HG03045 (cell line): ENCODE measurements around the gene SREBF1.

ENCODE experiments used
- ATAC-seq: cut with Tn5 transposase; IDR thresholded peaks from one replicate; pipeline ENCODE4 v1.9.1; 2021; ENCODE audit warnings: mild to moderate bottlenecking, moderate library complexity; ENCODE audit not compliant: unreplicated experiment

SREBF1 gene

DNA sequence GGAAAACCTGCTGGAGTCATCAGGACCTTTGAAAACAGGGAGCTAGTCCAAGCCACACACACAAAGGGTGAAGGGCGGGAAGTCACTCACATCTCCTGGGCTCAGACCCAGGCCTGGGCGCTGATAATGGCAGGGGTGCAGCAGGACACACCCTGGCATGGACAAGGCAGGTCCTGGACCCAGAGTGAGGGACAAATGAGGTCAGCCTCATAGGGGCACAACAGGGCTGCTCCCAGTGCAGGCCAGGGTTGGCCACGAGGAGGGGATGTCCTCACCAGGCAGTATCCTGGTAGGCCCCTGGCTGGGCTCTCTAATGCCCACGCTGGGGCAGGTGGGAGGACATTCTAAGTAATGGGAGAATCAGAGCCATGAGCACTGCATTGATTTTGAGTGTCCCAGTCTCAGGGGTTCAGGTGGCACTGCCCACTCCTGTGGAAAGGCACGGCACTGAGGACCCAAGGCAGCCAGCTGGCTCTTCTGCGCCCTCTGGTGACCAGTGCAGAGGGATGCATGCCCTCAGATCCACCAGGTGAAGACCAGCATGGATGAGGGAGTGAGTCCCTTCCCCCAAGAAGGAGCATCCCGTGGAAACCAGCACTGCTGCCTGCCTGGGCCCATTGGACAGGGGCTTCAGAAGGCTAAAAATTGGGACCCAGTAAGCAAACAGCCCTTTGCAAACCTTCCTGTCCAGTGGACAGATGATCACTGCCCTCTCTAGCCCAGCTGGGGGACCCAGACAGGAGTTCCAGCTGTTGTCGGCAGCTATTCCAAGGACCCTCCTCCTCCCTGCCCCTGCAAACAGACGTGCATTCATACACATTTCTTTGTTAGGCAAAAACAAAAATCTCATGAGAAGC is 23.4 kb upstream of the SREBF1 start:
- ATAC-seq: no peak

DNA sequence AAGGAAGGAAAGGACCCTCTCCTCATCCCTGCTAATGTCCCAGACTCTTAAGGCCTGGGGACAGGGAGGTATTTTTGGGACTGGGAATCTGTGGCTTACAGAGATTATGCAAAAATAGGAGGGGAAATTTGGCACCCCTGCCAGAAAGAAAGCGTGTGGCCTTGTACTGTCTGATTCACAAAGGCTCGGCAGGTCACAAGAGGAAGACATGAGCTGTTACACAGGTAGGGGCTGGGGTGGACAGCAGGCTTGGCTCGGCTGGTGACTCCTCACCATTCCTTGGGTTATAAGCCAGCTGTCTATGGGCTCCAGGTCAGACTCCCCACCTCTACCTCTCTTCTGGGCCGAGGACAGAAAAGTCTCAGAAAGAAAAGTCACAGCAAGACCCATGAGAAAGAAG is 20.7 kb upstream of the SREBF1 start:
- ATAC-seq: no peak

DNA sequence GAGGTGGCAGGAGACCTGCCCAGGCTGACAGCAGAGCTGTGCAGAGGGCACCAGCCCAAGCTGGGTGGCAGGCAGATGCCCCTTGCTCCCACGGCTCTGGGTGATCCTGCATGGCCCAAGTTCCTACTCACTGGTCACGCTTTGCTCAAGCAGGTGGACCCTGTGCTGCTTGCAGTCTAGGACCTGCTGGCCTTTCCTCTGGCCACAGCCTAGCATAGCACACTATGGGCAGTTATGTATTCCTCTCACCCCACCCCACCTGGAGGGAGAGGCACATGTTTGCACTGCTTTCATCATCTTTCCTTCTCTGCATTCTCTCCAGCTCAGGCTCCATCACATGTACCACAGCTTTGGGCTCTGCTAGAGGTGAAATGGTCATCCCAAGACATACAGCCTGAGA is 19.6 kb upstream of the SREBF1 start:
- no peak for ATAC-seq

DNA sequence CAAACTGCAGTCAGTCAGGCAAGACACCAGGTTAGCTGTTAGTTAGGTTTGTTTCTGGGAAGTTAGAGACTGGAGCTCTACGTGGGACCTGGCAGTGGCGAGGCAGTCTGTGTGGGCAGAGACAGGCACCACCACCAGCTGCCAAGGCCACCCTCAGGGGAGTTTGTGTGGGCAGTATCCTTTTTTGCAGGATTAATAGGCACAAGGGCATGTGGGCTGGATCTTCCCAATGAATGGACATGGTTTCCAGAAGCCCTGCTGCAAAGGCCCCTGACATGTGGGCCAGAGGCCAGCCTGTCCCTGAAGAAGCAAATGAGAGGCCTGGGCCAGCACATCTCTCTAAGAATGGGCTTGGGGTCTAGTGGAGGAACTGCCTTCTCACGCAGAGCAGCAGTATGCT is 19.2 kb upstream of the SREBF1 start:
- no peak for ATAC-seq

DNA sequence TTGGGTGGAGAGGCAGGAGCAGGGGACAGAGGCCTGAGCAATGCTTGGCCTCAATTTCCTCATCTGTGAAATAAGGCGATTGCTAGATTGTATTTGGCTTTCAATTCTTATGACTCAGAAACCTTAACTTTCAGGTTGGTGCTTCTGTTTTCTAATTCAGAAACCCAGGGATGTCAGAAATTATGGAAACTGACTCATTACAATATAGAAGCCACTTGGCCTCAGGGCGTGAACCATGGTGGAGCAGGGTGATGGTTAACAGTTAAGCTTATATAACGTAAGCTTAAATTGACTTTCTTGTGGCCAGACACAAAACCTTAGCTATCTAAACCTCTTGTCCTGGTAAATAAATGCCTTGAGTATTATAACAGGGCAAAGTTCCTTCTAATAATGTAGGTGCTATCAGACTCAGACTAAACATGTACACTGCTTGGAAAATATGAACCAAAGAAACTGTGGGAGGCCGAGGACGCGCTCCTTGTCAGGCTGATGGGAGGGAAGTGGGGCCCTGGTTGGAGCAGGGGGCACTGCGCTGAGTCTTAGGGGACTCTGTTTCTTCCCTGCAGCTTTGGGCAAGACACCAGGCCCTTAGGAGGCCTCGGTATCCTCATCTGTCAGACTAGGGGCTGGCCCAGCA is 17.1 kb upstream of the SREBF1 start:
- ATAC-seq: no peak

DNA sequence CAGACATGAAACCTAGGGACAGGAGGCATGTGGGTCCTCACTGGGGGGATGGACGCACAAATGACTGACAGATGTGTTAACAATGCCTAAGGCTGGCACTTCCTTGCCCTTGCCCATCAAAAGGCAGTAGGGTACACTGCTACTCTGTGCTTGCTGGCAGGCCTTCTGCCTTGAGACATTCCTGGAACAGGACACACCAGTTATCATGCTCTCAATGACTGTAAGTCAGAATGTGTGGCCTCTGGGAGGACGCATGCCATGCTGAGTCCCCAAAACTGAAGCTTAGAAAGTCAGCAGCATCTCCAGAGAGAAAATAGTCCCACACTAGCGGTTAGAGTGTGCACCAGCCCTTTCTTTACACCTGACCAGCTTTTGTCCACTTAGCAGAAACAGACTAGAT is 16.1 kb upstream of the SREBF1 start:
- no peak for ATAC-seq

DNA sequence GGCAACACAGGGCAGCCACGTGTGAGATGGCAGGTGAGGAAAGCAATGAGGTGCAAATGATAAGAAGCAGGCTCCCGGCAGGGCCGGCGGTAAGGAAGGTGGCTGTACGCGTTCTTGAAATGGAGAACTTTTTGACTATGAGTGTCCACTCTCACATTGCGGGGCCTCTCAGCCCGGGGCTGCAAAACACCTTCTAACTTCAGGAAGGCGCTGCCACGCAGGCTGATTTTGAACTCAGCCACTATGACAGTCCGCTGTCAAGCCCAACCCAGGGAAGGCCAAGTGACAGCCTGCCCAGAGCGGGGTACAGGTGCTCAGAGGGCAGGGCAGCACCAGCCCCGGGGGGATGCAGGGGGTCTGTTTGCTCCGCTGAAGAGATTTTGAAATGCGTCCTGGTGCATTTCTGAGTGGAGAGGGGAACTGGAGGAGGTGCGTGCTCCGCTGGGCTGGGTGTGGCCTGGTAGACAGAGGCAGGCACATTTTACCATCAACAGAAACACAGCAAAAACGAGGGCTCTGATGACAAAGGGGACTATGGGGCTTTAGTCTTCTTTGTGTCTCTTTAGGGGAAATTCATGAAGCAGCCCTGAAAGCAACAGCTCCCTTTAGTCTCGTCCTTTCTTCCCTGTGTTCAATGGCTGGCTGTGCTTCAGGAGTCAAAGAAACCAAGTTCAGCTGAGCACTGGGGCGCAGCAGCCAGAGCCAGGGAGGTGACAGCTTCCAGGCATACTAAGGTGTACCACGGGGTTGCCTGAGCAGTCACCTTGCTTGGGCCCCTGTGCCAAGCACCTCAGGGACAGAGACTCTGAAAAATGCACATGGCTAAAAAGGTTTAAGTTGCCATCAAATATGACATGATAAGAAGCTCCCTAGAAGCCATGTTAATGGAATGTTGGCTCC is 14.6 kb upstream of the SREBF1 start:
- no peak for ATAC-seq

DNA sequence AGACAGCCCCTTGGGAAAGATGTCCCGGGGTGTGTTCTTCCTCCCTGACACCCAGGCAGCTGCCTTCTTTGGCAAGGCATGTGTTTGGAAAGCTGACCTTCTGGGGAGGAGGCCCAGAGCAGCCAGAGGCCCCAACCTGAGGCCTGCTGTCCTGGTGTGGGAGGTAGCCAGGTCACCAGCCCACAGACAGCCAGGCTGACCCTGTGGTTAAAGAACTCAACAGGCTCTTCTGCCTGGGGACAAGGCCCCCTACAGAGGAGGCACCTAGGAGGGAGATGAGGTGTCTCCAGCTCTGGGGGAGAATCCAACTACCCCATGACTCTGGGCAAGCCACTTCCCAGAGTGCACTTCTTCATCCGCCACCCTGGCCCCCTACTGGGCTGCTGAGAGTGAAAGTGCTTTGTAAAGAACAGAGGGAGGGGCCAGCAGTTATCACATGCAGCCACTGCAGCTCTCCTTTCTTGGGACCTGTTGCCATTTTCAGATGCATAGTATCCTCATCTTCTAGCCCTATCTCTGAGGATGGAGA is 13.1 kb upstream of the SREBF1 start:
- no peak for ATAC-seq

DNA sequence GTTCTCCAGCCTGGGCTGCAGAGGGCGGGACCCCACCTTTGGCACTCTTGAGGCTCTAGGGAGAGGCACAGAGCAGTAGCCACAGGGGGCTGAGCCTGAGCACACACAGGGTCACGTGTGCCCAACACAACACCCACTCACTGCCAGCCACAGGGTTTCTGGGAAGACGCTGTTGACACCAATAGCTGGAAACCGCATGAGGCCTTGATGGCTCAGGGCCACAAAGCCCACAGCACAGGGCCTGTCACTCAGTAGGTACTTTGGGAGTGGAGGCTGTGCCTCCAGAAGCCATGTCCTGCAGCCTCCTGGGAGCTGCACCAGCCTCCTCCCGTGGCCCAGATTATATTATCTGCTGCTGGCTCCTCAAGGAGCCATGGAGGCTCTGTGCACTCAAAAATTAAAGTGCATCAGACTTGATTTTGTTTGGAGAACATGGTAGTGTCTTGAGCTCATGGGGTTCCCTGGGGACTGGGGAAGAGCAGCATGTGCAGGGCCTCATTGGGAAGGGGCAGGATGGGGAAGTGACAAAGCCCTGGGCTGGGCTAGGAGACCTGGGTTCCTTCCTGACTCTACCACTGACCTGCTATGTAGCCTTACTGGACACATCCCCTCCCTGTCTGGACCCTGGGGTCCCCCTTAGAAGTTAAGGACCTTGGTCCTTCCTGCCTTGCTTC is 12.5 kb upstream of the SREBF1 start:
- ATAC-seq: no peak

DNA sequence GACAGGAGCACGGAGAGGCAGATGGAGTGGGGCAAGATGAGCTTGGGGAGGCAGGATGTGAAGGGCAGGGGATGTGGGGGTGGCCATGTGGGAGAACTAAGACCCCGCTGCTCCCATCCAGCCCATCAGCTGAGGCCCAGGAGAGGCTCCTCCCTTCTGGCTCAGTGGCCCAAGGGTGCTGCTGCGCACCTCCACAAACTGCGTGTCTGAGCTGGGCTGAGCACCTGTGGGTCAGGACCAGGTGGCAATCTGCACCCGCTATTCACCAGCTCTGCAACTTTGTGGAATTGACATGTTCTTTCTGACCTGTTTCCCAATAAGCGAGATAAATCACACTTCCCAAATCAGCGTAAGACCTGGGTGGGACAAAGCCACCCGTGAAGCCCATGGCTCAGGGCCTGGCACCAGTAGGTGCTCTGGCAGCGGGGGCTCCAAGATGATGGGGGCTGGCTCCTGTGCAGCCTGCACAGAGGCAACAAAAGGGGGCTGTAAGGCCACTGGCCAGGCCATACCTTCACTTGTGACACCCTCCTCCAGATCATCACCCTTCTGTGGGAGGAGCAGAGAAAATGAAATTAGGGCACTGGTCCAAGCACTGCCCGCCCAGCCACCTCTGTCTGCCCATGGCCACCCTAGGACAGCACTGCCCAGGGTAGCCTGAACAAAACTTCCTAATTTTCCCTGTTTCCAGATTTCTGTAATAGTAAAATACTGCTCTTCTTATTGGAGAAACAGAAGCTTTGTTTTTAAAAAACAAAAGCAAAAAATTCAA is 11.7 kb upstream of the SREBF1 start:
- ATAC-seq: no peak

DNA sequence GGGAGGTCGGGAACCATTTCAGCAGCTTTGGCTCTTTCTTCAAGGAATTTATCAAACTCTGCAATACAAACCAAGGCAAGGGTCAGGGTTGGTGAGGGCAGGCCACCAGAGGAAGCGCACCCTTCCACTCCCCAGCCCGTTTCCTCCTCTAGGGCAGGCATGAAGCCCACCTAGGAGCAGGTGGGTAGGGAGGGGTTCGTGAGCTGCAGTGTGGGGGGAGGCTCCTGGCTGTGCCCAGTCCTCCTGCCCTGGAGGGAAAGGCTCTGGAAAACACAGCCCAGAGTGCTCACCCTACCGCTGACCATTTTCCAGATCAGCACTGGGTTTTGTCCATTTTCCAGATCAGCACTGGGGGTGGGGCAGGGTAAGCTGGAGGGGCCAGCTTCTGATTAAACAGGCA is 10.9 kb upstream of the SREBF1 start:
- ATAC-seq: no peak

DNA sequence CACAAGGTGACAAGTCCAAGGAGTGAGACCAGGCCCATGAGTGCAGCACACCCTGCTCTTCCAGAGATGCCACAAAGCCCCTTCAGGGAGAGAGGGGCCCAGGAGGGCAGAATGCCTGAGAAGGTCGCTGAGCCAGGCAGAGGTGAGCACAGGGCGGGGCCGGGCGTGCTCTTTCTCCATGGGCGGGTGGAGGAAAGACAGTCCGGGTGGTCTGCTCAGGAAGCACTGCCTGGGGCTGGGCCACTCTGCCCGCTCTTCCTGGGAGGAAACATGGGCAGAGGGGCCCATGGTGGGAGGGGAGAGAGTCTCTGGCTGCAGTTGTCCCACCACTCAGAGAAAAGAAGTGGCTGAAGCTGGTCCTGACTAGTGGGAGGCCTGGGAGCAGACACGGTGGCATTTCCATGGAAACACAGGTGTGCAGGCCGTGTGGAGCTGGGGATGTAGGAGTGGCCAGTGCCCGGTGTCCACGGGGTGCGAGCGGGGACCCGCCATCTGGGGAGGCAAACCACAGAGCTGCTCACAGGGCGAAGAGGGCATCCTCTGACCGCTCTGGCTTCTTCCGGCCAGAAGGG is 10.4 kb upstream of the SREBF1 start:
- ATAC-seq: no peak

DNA sequence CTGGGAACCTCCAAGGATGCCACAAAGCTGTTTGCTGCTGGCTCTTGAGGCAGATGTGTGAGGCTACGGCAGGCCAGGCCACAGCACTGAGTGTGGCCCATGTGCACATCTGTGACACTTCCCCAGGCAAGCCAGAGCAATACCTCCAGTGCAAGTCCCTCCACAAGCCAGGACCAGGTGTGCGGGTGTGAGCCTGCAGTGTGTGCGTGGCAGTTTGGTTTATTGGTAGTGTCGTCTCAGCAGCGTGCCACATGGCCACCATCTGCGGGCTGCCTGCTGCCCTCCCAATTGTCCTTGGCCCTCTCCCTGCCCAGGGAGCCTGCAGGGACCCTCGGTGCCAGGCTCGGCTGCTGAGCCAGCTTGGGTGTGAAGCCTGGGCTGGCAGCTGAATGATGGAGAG is 9.9 kb upstream of the SREBF1 start:
- ATAC-seq: no peak

DNA sequence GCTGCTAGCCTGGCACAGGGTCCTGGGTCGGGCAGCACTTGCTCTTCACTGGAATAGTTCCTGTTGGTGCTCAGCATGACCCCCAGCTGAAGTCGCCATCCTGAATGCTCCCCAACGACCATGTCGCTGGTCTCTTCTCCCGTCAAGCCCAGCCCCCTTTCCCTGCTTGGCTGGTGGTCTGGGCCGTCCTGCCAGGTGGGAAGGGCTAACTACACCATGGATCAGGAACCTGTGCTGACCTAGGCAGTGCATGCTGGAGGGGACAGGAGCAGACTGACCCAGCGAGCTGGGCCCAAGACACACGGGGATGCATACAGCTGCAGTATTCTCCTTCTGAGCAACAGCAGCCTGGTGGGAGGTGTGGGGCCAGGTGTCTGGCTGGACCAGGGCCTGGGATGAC is 9.2 kb upstream of the SREBF1 start:
- no peak for ATAC-seq

DNA sequence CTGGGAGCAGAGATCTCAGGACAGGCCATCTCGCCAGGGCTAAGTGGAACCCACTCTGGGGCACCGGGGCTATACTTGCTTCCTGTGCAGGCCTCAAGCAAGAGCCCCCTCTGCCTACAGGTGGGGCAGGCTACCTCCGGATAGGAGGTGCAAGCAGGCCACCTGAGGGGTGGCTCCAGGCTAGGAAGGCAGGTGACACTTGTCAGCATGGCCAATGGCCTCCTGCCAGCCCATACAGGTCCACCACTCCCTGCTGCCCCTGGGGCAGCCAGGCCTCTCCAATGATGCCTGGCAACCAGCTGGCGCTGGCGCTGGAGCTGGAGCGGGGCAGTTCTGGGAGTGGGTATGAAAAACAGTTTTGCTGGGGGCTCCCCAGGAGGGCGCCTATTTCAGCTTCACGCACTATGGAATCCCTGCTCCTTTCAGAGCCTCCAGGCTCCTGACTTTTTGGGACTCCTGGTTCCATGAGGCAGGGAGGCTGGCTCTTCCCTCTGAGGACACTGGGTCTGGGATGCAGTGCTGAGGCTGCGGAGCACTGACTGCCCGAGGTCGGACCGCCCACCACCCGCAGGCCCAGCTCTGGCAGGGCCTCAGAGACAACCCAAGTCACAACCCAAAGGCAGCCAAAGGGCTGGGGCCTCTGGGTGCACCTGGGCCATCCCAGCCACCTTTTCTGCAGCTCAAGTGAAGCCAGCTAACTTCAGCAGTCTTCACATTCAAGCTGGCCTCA is 8.4 kb upstream of the SREBF1 start:
- ATAC-seq: no peak

DNA sequence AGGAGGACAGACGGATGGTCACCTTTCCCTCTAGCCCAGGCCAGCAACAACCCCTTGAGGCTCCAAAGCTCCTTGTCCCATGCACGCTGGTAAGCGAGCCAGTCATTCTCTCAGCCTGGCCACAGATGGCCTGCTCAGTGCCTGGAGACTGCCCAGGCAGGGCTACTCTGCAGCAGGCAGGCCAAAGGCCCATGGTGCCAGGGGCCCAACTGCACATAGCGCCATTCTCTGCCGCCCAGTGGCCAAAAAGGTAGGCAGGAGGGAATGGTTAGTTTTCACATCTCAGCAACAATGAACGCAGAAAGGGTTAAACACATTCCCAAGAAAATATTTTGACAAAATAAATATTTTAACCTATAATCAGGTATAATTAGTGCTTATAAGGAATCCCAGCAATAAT is 7.7 kb upstream of the SREBF1 start:
- no peak for ATAC-seq

DNA sequence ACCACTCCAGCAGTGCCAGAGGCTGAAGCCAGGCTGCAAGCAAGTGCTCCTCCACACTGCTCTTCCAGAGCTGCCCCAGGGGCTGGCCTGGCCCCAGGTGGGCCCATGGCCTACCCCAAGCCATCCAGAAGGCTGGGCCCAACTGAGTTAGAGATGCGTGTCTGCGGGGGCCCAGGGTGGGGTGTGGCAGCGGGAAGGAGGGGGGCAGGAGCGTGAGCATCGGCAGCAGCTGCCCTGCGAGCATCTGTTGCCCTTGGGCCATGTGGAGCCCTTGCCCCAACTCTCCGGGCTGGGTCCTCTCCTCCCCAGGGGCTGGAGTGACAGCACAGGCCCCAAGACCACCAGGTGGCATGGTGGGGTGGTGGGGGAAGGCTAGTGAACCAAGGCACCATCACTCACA is 7.3 kb upstream of the SREBF1 start:
- no peak for ATAC-seq

DNA sequence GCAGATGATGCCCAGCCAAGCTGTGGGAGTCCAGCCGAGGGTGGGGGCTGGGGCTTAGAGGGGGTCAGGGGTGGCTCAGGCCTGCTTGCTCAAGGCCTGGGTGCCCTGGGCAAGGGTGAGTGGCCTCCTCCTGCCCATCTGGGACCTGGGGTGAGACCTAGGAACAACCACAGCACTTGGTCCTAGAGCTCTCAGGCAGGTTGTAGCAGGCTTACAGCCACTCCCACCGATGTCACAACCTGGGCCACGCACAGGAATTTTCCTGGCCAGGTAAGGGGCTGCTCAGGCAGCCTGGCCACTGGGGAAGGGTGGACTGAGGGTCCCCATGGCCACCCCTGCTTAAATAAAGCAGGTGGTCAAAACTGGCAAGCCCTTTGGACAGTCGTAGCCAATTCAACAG is 6.3 kb upstream of the SREBF1 start:
- no peak for ATAC-seq
